T-helper 1 cell treated with Interleukin-12 subunit alpha and Interleukin-12 subunit beta and Interleukin-4 antibody, amounts not matched to agents 30 μg/mL and 1 μg/mL, for 36 hours (primary cell): ENCODE measurements around the gene ERMP1.
"Not testable (repeated sequence)": the region's sequence is repeated elsewhere in the genome, so short reads cannot be mapped to it uniquely, and the experiment has no call there.

ENCODE experiments used
- H3K27ac Mint-ChIP-seq: one replicate; pipeline ENCODE4 v1.8.0; 2021; ENCODE audit warnings: mild to moderate bottlenecking, mixed read lengths
- H3K27me3 Mint-ChIP-seq: one replicate; pipeline ENCODE4 v1.8.0; 2021; ENCODE audit warnings: low read depth, mixed read lengths
- H3K36me3 Mint-ChIP-seq: one replicate; pipeline ENCODE4 v1.8.0; 2021; ENCODE audit warnings: low read depth, mixed read lengths
- H3K4me1 Mint-ChIP-seq: one replicate; pipeline ENCODE4 v1.8.0; 2021; ENCODE audit warnings: low read depth, mixed read lengths
- H3K4me3 Mint-ChIP-seq: one replicate; pipeline ENCODE4 v1.8.0; 2021; ENCODE audit warnings: mild to moderate bottlenecking, moderate library complexity, mixed read lengths
- H3K9me3 Mint-ChIP-seq: one replicate; pipeline ENCODE4 v1.8.0; 2021; ENCODE audit warnings: mixed read lengths

The ERMP1 gene

DNA sequence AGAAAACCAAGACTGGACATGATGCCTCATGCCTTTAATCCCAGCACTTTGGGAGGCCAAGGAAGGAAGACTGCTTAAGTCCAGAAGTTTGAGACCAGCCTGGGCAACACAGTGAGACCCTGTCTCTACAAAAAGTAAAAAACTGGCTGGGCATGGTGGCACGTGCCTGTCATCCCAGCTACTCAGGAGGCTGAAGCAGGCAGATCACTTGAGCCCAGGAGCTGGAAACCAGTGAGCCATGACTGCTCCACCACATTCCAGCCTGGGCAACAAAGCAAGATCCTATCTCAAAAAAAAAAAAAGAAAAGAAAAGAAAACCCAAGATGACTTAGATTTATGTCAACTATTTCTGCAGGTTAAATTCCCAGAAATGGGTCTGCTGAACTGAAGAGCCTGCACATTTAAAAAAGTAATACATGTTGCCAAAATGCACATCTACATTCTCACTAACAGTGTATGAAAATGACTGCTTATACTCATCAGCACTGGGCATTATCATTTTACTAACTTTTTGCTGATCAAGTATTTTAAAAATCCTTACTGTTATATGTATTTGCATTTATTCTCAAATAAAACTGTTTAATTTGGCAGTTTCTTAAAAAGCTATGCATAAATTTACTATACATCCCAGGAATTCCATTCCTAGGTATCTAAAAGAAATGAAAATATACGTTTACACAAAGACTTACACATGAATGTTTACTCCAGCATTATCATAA, 14.3 kb downstream of the ERMP1 start:
- peaks cover 19% of the 10 kb centered on the region for H3K4me1 Mint-ChIP-seq
- H3K27ac Mint-ChIP-seq, result no peak overlapping the region
- no peaks in the 10 kb centered on the region for H3K27me3 Mint-ChIP-seq
- no peaks in the 10 kb centered on the region for H3K9me3 Mint-ChIP-seq
- H3K4me3 Mint-ChIP-seq, result no peak overlapping the region
- H3K36me3 Mint-ChIP-seq, result peaks cover 37% of the 10 kb centered on the region

DNA sequence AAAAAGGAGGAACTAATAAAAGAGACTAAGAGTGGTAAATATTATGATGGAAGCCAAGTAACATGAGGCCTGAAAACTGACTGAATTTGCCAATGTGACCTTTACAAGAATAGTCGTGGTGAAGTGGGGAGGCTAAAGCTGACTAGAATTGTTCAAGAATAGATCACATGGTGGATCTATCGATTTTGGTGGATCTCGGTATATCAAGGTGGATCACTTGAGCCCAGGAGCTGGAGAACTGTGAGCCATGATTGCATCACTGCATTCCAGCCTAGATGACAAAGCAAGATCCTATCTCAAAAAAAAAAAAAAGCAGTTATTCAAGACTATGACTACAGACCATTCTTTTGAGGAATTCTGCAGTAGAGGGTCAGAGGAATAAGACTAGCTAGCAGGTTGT, 15.1 kb downstream of the ERMP1 start:
- Mint-ChIP-seq H3K27me3 (no peaks in the 10 kb centered on the region), H3K27ac (peak overlapping the region; percentile 2), H3K4me3 (no peak overlapping the region), H3K4me1 (peaks cover 18% of the 10 kb centered on the region), H3K36me3 (peaks cover 35% of the 10 kb centered on the region), H3K9me3 (no peaks in the 10 kb centered on the region)

DNA sequence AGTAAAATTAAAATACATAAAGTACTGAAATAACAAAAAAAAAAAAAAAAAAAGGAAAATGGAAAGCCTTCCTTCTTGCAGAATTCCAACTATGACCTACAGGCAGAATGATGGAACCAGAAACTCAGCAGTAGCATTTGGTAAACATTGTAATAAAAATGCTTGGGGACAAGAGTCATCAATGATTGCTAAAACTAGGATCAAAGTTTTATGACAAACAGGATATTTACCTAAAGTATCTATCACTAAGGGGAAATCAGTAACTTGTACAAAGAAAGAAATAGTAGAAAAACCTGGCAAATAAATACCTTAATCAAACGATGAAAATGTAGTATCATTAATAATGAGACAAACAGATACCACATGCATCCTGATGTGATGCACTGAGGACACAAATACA, 17.5 kb downstream of the ERMP1 start:
- Mint-ChIP-seq H3K4me3 (no peak overlapping the region), H3K27me3 (no peaks in the 10 kb centered on the region), H3K9me3 (no peaks in the 10 kb centered on the region), H3K36me3 (peaks cover 45% of the 10 kb centered on the region), H3K27ac (no peak overlapping the region), H3K4me1 (peaks cover 12% of the 10 kb centered on the region)

DNA sequence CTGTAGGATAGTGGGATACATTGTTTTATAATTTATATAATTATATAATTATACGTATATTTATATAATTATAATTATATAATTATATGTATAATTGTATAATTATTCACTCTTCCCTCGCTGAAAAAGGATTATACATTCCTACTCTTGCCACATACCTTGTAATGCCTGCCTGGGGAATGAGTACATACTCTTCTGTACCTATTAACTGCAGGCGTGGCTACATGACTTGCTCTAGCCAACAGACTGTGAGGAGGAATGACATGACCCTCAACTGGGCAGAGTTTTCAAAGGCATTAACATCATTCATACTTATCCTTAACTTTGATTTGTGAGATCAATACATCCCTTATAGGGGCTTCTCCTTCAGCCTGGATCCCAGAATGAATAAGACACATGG, 19.1 kb downstream of the ERMP1 start:
- no peaks in the 10 kb centered on the region for H3K9me3 Mint-ChIP-seq
- no peak overlapping the region for H3K4me3 Mint-ChIP-seq
- no peaks in the 10 kb centered on the region for H3K27me3 Mint-ChIP-seq
- H3K36me3 Mint-ChIP-seq, result peaks cover 48% of the 10 kb centered on the region
- H3K4me1 Mint-ChIP-seq, result peaks cover 10% of the 10 kb centered on the region
- H3K27ac Mint-ChIP-seq, result no peak overlapping the region

DNA sequence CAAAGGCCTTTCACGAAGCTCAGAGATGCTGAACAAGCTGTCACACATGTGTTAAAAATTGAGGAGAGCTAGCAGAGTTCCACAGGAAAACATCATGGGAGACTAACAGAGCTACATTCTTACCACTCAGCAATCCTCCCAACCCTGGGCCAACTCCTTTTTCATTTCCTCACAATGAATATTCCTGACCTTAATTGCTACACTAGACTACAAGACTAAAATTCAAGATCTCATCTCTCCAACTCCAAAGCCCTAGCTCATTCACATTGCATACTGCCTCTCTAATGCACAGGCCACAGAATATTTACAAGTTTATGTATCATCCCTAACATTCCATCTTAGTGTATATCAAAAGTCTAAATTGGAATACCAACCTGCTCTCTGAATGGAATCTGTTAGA, 21.2 kb downstream of the ERMP1 start:
- no peak overlapping the region for H3K27ac Mint-ChIP-seq
- H3K36me3 Mint-ChIP-seq, result peaks cover 48% of the 10 kb centered on the region
- H3K4me1 Mint-ChIP-seq, result peaks cover 2% of the 10 kb centered on the region

DNA sequence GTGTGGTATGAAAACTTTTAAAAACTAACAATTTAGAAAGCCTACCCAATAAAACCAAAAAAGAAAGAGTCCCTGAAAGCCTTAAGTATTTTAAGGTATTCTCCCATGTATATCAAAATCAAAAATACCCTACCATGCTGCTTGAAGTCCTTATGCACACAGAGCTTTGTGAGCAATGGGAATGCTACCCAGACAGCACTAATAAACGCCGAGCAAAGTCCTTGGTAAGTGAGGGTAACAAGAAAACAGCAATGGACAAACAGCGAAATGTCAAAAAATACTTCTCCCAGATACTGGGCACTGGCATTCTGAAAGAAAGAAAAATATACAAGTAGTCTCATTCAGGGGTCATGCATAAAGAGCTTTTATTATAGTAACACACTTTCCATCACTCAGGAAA, 27.4 kb downstream of the ERMP1 start:
- peaks cover 41% of the 10 kb centered on the region for H3K36me3 Mint-ChIP-seq
- no peak overlapping the region for H3K4me3 Mint-ChIP-seq
- H3K9me3 Mint-ChIP-seq, result no peaks in the 10 kb centered on the region
- H3K4me1 Mint-ChIP-seq, result no peaks in the 10 kb centered on the region
- no peak overlapping the region for H3K27ac Mint-ChIP-seq
- no peaks in the 10 kb centered on the region for H3K27me3 Mint-ChIP-seq

More for the DNA sequence above, 21.2 kb downstream of the ERMP1 start:
- Mint-ChIP-seq H3K27me3 (no peaks in the 10 kb centered on the region), H3K4me3 (no peak overlapping the region), H3K9me3 (no peaks in the 10 kb centered on the region)

DNA sequence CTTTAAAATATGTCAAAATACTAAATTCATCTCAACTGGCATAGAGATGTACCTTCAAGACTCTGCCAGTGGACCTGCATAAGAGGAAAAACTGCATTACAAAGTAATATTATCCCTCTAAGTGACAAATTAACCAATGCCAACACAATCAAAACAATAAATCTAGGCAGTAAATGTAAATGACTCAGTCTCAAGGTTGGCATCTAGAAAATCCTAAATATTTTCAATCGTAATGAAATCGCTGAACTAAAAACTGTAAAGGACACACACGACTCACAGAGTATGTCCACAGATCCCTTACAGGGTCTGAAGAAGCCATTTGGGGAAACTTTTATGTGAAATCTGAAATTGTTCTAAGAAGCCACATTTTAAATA, 31.2 kb downstream of the ERMP1 start:
- Mint-ChIP-seq H3K4me1 (peaks cover 3% of the 10 kb centered on the region), H3K27me3 (no peaks in the 10 kb centered on the region), H3K4me3 (no peak overlapping the region), H3K36me3 (peaks cover 33% of the 10 kb centered on the region), H3K27ac (no peak overlapping the region), H3K9me3 (no peaks in the 10 kb centered on the region)

DNA sequence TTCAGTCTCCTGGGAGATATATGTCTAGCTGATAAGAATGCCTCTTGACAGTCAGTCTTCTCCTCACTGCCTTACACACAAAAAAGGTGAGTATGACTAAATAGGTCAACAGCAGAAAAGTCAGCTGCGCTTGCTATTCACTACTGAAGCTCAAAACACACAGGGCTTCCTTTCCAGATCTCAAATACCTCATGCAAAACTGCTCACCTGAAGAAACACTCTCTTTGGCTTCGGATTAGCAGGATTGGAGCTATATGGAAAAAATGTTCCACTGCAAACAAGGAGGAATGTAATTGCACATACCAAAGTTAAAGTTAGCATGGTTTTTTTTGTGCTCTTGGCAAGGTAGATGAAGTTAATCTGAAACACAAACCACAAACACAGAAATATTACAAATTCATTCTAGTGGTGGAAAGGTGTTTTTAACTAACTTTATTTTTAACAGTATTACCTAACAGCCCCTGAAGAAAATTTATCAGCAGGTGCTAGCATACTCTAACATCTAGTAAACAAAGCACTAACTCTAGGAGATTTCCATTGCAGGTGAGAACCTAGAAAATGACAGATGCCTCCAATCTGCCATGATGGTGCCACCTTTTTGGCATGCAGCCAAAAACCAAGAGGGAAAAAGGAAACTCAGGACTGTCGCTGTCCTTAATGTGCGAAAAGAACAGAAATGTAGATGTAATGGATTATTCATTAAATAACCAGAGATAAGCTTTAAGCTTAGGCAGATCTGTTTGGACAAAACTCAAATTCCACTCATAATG, 31.8 kb downstream of the ERMP1 start:
- Mint-ChIP-seq H3K4me1 (peaks cover 3% of the 10 kb centered on the region), H3K36me3 (peaks cover 39% of the 10 kb centered on the region), H3K27me3 (no peaks in the 10 kb centered on the region), H3K9me3 (no peaks in the 10 kb centered on the region), H3K4me3 (no peak overlapping the region), H3K27ac (no peak overlapping the region)

DNA sequence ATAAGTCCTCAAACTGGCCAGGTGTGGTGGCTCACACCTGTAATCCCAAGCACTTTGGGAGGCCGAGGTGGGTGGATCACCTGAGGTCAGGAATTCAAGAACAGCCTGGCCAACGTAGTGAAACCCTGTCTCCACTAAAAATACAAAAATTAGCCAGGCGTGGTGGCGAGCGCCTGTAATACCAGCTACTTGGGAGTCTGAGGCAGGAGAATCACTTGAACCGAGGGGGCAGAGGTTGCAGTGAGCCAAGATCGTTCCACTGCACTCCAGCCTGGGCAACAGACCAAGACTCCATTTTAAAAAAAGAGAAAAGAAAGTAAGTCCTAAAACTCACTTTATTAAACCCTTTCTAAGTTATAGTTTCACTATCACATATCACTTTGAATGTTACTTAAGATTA, 32.5 kb downstream of the ERMP1 start:
- H3K9me3 Mint-ChIP-seq, H3K4me3 Mint-ChIP-seq, H3K27me3 Mint-ChIP-seq, H3K4me1 Mint-ChIP-seq, H3K27ac Mint-ChIP-seq: not testable (repeated sequence)
- peaks cover 40% of the 10 kb centered on the region for H3K36me3 Mint-ChIP-seq

DNA sequence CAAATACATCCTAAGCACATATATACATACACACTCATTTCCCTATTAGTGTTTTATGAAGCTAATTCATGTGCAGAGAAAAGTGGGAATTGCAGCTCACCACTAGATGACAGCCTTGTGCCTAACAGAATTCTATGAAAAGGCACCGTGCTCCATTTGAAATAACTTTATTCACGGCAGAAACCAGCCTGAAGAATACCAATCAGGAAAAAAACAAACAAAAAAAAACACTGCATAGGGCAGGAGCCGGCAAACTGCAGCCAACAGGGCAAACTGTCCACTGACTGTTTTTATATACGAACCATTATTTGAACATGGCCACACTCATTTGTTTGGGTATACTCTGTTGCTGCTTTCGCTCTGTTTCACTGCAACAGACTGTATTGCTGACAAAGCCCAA, 33.6 kb downstream of the ERMP1 start:
- H3K27ac Mint-ChIP-seq, result no peak overlapping the region

DNA sequence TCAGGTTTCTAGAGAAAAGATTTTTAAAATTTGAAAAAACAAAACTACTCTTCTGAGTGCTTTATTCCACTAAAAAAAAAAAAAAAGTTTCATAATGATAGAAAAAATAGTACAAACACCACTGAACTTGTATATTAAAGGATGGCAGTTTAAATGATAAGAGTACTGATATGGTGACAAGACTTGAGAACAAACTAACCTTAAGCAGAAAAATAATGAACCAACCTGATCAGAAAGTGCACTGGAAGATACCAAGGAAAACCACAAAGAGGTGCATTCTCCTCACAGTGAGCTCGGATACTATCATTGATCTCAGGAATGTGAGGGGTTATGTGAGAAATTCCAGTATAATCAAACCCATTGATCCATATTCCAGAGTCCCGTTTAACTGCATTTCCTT, 34.3 kb downstream of the ERMP1 start:
- Mint-ChIP-seq H3K27ac (no peak overlapping the region), H3K4me3 (no peak overlapping the region), H3K9me3 (no peaks in the 10 kb centered on the region), H3K4me1 (peaks cover 12% of the 10 kb centered on the region), H3K27me3 (no peaks in the 10 kb centered on the region), H3K36me3 (peaks cover 44% of the 10 kb centered on the region)

More for the DNA sequence above, 33.6 kb downstream of the ERMP1 start:
- H3K4me3 Mint-ChIP-seq, result no peak overlapping the region
- peaks cover 5% of the 10 kb centered on the region for H3K4me1 Mint-ChIP-seq
- peaks cover 42% of the 10 kb centered on the region for H3K36me3 Mint-ChIP-seq
- no peaks in the 10 kb centered on the region for H3K9me3 Mint-ChIP-seq
- H3K27me3 Mint-ChIP-seq, result no peaks in the 10 kb centered on the region

DNA sequence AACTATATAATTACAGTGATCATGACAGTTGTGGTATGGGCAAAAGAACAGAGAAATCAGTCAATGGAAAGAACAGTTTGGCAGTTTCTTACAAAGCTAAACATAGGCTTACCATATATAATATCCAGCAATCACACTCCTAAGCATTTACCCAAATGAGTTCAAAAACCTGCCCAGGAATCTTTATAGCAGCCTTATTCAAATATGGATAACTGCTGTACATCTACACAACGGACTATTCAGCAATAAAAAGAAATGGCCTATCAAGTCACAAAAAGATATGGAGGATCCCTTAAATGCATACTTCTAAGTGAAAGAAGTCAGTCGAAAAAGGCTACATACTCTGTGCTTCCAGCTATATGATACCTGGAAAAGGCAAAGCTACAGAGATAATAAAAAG, 36.6 kb downstream of the ERMP1 start:
- Mint-ChIP-seq H3K9me3 (no peaks in the 10 kb centered on the region), H3K4me1 (peaks cover 26% of the 10 kb centered on the region), H3K27ac (no peak overlapping the region), H3K36me3 (peaks cover 50% of the 10 kb centered on the region), H3K27me3 (no peaks in the 10 kb centered on the region), H3K4me3 (no peak overlapping the region)

DNA sequence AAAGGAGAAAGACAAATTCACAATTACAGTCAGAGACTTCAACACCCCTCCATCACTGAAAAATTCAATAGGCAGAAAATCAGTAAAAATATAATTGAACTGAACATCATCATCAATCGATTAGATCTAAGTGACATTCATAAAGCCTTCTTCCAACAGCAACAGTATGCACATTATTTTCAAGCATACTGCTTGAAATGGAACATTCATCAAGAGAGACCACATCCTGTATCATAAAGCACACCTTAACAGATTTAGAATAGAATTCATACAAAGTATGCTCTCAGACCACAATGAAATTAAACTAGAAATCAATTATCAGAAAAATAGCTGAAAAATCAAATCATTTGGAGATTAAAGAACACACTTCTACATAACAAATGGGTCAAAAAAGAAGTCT, 39.1 kb downstream of the ERMP1 start:
- Mint-ChIP-seq H3K4me1 (peaks cover 27% of the 10 kb centered on the region), H3K9me3 (no peaks in the 10 kb centered on the region), H3K27ac (no peak overlapping the region), H3K4me3 (no peak overlapping the region), H3K36me3 (peaks cover 63% of the 10 kb centered on the region), H3K27me3 (no peaks in the 10 kb centered on the region)

DNA sequence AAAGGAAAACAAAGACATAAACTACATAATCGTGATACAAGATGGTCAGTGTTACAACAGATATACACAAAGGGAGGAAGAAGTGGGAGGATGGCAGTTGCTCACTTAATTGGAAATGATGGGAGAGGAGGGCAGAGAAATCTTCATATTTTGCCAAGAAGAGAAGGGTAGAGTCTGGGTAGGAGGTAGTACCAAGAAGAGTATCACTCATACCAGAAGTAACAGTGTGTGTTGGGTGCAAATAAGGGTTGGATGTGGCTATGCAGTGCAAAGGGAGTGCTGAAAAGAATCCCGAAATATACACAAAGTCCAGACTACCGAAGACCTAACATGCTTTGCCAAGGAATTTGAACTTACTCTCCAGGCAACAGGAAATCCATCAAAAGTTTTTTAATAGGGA, 41.0 kb downstream of the ERMP1 start:
- H3K27ac Mint-ChIP-seq, result no peak overlapping the region
- H3K9me3 Mint-ChIP-seq, result no peaks in the 10 kb centered on the region
- H3K4me3 Mint-ChIP-seq, result no peak overlapping the region
- H3K27me3 Mint-ChIP-seq, result no peaks in the 10 kb centered on the region
- peaks cover 73% of the 10 kb centered on the region for H3K36me3 Mint-ChIP-seq
- peaks cover 34% of the 10 kb centered on the region for H3K4me1 Mint-ChIP-seq

DNA sequence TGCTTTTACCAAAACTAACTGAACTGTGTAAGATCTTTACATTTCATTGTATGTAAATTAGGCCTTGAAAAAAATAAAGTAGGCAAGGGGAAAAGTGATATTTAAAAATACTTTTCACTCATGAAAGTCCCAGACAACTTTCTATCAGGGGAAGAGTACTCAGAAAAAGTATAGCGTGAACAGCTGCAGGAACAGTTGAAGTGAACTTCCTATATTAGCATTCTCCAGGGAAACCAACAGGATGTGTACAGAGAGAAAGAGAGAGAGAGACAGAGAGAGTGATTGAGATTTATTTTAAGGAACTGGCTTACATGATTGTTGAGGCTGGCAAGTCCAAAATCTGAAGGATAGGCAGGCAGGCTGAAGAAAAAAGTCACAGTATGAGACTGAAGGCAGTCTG, 42.0 kb downstream of the ERMP1 start:
- Mint-ChIP-seq H3K27ac (no peak overlapping the region), H3K9me3 (no peaks in the 10 kb centered on the region), H3K36me3 (peaks cover 70% of the 10 kb centered on the region), H3K4me1 (peaks cover 32% of the 10 kb centered on the region), H3K27me3 (no peaks in the 10 kb centered on the region), H3K4me3 (no peak overlapping the region)
